SK-N-SH treated with all-trans-retinoic acid at 6 μM for 48 hours (cell line): ENCODE results near the gene DEPP1.

Experiments used
- ISL1 ChIP-seq: fragments of 250-450 bp; sonication (Bioruptor Pico); IDR thresholded peaks from 2 replicates; pipeline ENCODE4 v2.1.2; 2022; ENCODE audit warnings: mild to moderate bottlenecking, moderate library complexity
- OSR1 ChIP-seq: fragments of 250-450 bp; sonication (Bioruptor Pico); IDR thresholded peaks from 2 replicates; pipeline ENCODE4 v1.8.0; 2022; ENCODE audit warnings: moderate library complexity, mild to moderate bottlenecking, inconsistent platforms
- TOX ChIP-seq: fragments of 250-450 bp; sonication (Bioruptor Pico); IDR thresholded peaks from 2 replicates; pipeline ENCODE4 v1.8.0; 2021; ENCODE audit warnings: mild to moderate bottlenecking, moderate library complexity, borderline replicate concordance
- ZFP3 ChIP-seq: fragments of 250-450 bp; sonication (Bioruptor Pico); IDR thresholded peaks from 2 replicates; pipeline ENCODE4 v1.5.0; 2020; ENCODE audit warnings: mild to moderate bottlenecking, moderate library complexity
- TF ChIP-seq, protein P1 (sequence below): fragments of 250-450 bp; sonication (Bioruptor Pico); IDR thresholded peaks from 2 replicates; pipeline ENCODE4 v1.8.0; 2020; ENCODE audit warnings: mild to moderate bottlenecking, moderate library complexity, borderline replicate concordance

DNA sequence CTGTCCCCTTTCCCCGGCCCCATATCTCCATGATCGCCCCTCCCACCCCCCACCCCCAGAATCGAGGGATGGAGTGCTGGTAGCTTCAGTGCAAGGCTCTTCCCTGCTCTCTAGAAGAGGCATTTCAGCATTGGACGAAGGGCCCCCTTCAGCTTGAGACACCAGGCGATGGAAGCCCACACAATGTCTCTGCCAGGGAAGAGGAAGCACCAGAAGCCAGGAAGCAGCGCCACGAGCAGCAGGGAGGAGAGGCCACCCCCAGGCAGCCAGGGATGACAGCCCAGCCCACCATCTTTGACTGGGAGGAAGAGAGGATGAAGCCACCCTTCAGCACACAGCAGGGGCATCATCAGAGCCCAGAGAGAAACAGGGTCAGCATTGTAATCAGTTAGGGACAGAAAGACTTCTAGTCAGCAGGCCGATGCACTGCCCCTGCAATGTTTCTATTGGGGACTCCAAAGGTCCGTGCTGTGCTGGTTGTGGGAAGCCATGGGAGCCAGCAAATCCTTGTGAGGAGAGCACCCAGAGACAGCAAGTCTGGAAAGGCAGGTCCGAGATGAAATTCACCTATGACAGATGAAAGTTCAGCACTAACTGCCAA is 51.8 kb downstream of the DEPP1 start:
- TF ChIP-seq ZFP3 (CRISPR knock-in tag) (no peak), OSR1 (no peak), TOX (CRISPR knock-in tag) (no peak), ISL1 (CRISPR knock-in tag) (no peak)
- TF ChIP-seq, protein P1, sequence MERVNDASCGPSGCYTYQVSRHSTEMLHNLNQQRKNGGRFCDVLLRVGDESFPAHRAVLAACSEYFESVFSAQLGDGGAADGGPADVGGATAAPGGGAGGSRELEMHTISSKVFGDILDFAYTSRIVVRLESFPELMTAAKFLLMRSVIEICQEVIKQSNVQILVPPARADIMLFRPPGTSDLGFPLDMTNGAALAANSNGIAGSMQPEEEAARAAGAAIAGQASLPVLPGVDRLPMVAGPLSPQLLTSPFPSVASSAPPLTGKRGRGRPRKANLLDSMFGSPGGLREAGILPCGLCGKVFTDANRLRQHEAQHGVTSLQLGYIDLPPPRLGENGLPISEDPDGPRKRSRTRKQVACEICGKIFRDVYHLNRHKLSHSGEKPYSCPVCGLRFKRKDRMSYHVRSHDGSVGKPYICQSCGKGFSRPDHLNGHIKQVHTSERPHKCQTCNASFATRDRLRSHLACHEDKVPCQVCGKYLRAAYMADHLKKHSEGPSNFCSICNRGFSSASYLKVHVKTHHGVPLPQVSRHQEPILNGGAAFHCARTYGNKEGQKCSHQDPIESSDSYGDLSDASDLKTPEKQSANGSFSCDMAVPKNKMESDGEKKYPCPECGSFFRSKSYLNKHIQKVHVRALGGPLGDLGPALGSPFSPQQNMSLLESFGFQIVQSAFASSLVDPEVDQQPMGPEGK (CRISPR knock-in tag): no peak
